ENCODE results near the gene ELF4. TPM values are rescaled to one million over a fixed set of nuclear protein-coding genes. Genes with fewer than 3 reads are reported as not detected.

Gene ELF4
- total RNA-seq, 1 experiment from 2014 or later = 19.2 TPM

DNA sequence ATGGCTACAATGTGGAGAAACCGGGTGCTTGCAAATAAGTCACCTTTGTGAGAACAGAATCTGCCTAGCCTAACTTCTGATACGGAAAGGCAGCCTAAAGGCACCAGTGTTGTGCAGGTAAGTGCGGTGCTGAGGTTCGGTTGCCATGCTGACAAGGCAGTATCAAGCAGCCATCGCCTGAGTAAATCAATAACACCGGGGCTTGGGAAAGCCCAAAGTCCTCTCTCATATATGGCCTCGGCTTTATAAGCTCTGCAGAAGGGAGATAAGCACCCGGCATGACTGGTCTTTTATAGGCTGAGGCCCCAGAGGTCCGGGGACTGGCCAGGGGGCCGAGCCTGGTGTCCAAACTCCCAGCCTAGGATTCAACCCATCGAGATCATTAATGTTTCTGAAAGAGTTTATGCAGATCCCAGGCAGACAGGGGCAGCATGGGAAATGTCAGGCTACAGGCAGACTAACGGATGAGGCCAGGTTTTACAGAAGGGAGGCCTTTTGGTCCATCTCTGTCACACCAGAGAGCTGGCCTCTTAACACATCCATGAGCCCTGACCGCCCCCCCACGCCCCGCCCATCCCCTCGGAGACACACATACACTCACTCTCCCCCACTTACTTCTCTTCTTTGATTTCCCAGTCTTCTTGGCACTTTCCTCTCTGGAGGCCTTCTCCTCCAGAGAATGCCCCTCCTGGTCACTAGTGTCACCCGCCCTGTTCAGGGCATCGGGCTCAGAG, 38.5 kb downstream of the ELF4 start:
- Histone ChIP-seq H3K36me3 (ENCODE audit: control insufficient read depth in 1 of 2, insufficient read depth in 2 of 2, low read length in 2 of 2) (no peaks in the 10 kb centered on the region; a peak in 2 of 4 replicates), H4K20me1 (ENCODE audit: insufficient read depth) (no peaks in the 10 kb centered on the region), H2AFZ (ENCODE audit: low read depth, low read length, poor library complexity, severe bottlenecking) (no peak overlapping the region), H3K27ac (ENCODE audit: low read depth, low read length) (no peak overlapping the region), H3K9me2 (ENCODE audit: insufficient read depth) (no peaks in the 10 kb centered on the region), H3K9me3 (ENCODE audit: control insufficient read depth in 1 of 2, insufficient read depth in 1 of 2, low read depth in 1 of 2, low read length in 2 of 2) (no peaks in the 10 kb centered on the region), H3K4me1 (ENCODE audit: control insufficient read depth in 1 of 2, insufficient read depth in 2 of 2, low read length in 2 of 2) (no peaks in the 10 kb centered on the region), H3K27me3 (ENCODE audit: insufficient read depth, low read length) (no peaks in the 10 kb centered on the region), H3K79me2 (ENCODE audit: insufficient read depth, low read length) (no peaks in the 10 kb centered on the region), H3K4me3 (replicated peaks in 1 of 2; ENCODE audit: low read depth in 1 of 2, low read length in 2 of 2) (no peak overlapping the region), H3K4me2 (ENCODE audit: low read length) (no peak overlapping the region), H3K9ac (ENCODE audit: low read length) (no peak overlapping the region)
- ATAC-seq (no peak), DNase-seq (ENCODE audit: low read depth, low spot score) (no peak)
- no TSS peak for BruUV-seq (replicated peaks)
- CTCF ChIA-PET = no interaction called here
- RAD21 ChIA-PET (ENCODE audit: low non-redundant PET in 1 of 2, low total read pairs in 2 of 2, uncharacterized antibody in 2 of 2, unreplicated experiment in 2 of 2) = no interaction called here
- intact Hi-C loops (cut with micrococcal nuclease) = loop anchor here (10.0 kb wide), 1 partner anchor 53 kb away; no protein-coding TSS in a partner anchor
- TF ChIP-seq ZFX (IDR thresholded peaks at IDR 0.05) (no peak), TCF7L2 (IDR thresholded peaks at IDR 0.05; ENCODE audit: borderline replicate concordance, extremely low read depth, insufficient read depth, insufficient read length) (no peak), EZH2phosphoT487 (IDR thresholded peaks at IDR 0.05; ENCODE audit: borderline replicate concordance) (no peak), SIN3A (IDR thresholded peaks at IDR 0.05; ENCODE audit: low read depth) (no peak), POLR2AphosphoS5 (IDR thresholded peaks at IDR 0.05; ENCODE audit: low read depth, low read length) (no peak), ZNF274 (IDR thresholded peaks at IDR 0.05; ENCODE audit: low read depth, low read length) (no peak)
- TF ChIP-seq, protein P1, sequence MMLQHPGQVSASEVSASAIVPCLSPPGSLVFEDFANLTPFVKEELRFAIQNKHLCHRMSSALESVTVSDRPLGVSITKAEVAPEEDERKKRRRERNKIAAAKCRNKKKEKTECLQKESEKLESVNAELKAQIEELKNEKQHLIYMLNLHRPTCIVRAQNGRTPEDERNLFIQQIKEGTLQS (IDR thresholded peaks at IDR 0.05) = no peak
- TF ChIP-seq, protein P2, sequence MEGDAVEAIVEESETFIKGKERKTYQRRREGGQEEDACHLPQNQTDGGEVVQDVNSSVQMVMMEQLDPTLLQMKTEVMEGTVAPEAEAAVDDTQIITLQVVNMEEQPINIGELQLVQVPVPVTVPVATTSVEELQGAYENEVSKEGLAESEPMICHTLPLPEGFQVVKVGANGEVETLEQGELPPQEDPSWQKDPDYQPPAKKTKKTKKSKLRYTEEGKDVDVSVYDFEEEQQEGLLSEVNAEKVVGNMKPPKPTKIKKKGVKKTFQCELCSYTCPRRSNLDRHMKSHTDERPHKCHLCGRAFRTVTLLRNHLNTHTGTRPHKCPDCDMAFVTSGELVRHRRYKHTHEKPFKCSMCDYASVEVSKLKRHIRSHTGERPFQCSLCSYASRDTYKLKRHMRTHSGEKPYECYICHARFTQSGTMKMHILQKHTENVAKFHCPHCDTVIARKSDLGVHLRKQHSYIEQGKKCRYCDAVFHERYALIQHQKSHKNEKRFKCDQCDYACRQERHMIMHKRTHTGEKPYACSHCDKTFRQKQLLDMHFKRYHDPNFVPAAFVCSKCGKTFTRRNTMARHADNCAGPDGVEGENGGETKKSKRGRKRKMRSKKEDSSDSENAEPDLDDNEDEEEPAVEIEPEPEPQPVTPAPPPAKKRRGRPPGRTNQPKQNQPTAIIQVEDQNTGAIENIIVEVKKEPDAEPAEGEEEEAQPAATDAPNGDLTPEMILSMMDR (IDR thresholded peaks at IDR 0.05 in 2 of 3, conservative IDR thresholded peaks at IDR 0.05 in 1 of 3; ENCODE audit: borderline replicate concordance in 1 of 3, insufficient read depth in 1 of 3, low read depth in 2 of 3, low read length in 2 of 3) = no peak
- POLR2A ChIA-PET = no interaction called here
